H7 (cell line): Measurements from ENCODE around the gene TOLLIP. TPM values are rescaled to one million over a fixed set of nuclear protein-coding genes. Genes with fewer than 3 reads are reported as not detected.
A peak's percentile ranks its signal among the peaks of the same experiment; 100 is the strongest.

Experiments used
- DNase-seq: peaks from one replicate; pipeline ENCODE4 v3.0.0; 2012
- H3K27me3 ChIP-seq: 2 replicates; pipeline ENCODE4 v1.6.0; 2011; ENCODE audit warnings: mild to moderate bottlenecking, low read length; ENCODE audit not compliant: control insufficient read depth, insufficient read depth
- H3K36me3 ChIP-seq: replicated peaks from 2 replicates; pipeline ENCODE4 v1.5.1; 2011; ENCODE audit warnings: low read length; ENCODE audit not compliant: control insufficient read depth, insufficient read depth
- H3K4me3 ChIP-seq: 2 replicates; pipeline ENCODE4 v1.5.1; 2011; ENCODE audit warnings: low read depth, mild to moderate bottlenecking, control low read depth, low read length, moderate library complexity; ENCODE audit not compliant: insufficient read depth
- total RNA-seq: library from RNA; depleted of rRNA; stranded (reverse); fragments of >200 nt; shearing (Covaris generic); gene quantifications from 2 replicates; pipeline ENCODE4 v1.2.3, GENCODE V29; 2014

The TOLLIP gene
- total RNA-seq, 1 experiment from 2014 or later: 11.2 TPM

GRCh38 chr11:1233351-1234053 is 75.9 kb downstream of the TOLLIP start:
- Histone ChIP-seq H3K36me3 (no peaks in the 10 kb centered on the region), H3K27me3 (no peaks in the 10 kb centered on the region), H3K4me3 (no peak overlapping the region)
- DNase-seq: no peak

- DNase-seq: peak; percentile 66
- Histone ChIP-seq H3K4me3 (no peak overlapping the region), H3K36me3 (no peaks in the 10 kb centered on the region), H3K27me3 (no peaks in the 10 kb centered on the region)
Observed at GRCh38 chr11:1232883-1233321, 76.5 kb downstream of the TOLLIP start.

GRCh38 chr11:1232021-1232882 is 77.2 kb downstream of the TOLLIP start:
- DNase-seq: peak; percentile 74
- Histone ChIP-seq H3K27me3 (no peaks in the 10 kb centered on the region), H3K36me3 (no peaks in the 10 kb centered on the region), H3K4me3 (no peak overlapping the region)

GRCh38 chr11:1231396-1232020 is 77.9 kb downstream of the TOLLIP start:
- H3K27me3 ChIP-seq: no peaks in the 10 kb centered on the region
- H3K4me3 ChIP-seq: no peak overlapping the region
- no peak for DNase-seq
- H3K36me3 ChIP-seq: no peaks in the 10 kb centered on the region

GRCh38 chr11:1230456-1231395 is 78.7 kb downstream of the TOLLIP start:
- no peaks in the 10 kb centered on the region for H3K36me3 ChIP-seq
- H3K4me3 ChIP-seq: no peak overlapping the region
- no peaks in the 10 kb centered on the region for H3K27me3 ChIP-seq
- peak; percentile 82 for DNase-seq

- H3K36me3 ChIP-seq: no peaks in the 10 kb centered on the region
- no peak for DNase-seq
- H3K4me3 ChIP-seq: no peak overlapping the region
- no peaks in the 10 kb centered on the region for H3K27me3 ChIP-seq
Observed at GRCh38 chr11:1230121-1230455, 79.3 kb downstream of the TOLLIP start.

- Histone ChIP-seq H3K4me3 (no peak overlapping the region), H3K27me3 (no peaks in the 10 kb centered on the region), H3K36me3 (no peaks in the 10 kb centered on the region)
- DNase-seq: peak; percentile 64
Observed at GRCh38 chr11:1229471-1230120, 79.8 kb downstream of the TOLLIP start.

GRCh38 chr11:1228921-1229451 is 80.4 kb downstream of the TOLLIP start:
- Histone ChIP-seq H3K4me3 (no peak overlapping the region), H3K36me3 (no peaks in the 10 kb centered on the region), H3K27me3 (no peaks in the 10 kb centered on the region)
- peak; percentile 76 for DNase-seq

GRCh38 chr11:1228101-1228821 is 81.2 kb downstream of the TOLLIP start:
- DNase-seq: peak; percentile 93
- H3K36me3 ChIP-seq: no peaks in the 10 kb centered on the region
- no peak overlapping the region for H3K4me3 ChIP-seq
- no peaks in the 10 kb centered on the region for H3K27me3 ChIP-seq

- Histone ChIP-seq H3K36me3 (no peaks in the 10 kb centered on the region), H3K27me3 (no peaks in the 10 kb centered on the region), H3K4me3 (no peak overlapping the region)
- peak; percentile 71 for DNase-seq
Observed at GRCh38 chr11:1227551-1228100, 81.8 kb downstream of the TOLLIP start.

- peak; percentile 96 for DNase-seq
- Histone ChIP-seq H3K27me3 (no peaks in the 10 kb centered on the region), H3K36me3 (no peaks in the 10 kb centered on the region), H3K4me3 (no peak overlapping the region)
Observed at GRCh38 chr11:1226986-1227550, 82.4 kb downstream of the TOLLIP start.

- Histone ChIP-seq H3K4me3 (no peak overlapping the region), H3K36me3 (no peaks in the 10 kb centered on the region), H3K27me3 (no peaks in the 10 kb centered on the region)
- DNase-seq: peak; percentile 89
Observed at GRCh38 chr11:1226226-1226985, 83.0 kb downstream of the TOLLIP start.
